Mesendoderm (in vitro differentiated cells): ENCODE results near the gene PEX16.

Experiments
- DNase-seq: peaks from one replicate; pipeline ENCODE4 v3.0.0; 2013
- H2AK5ac ChIP-seq: 2 replicates; pipeline ENCODE4 v1.6.1; 2013; ENCODE audit warnings: low read length, inconsistent platforms
- H2BK120ac ChIP-seq: 2 replicates; pipeline ENCODE4 v1.6.1; 2013; ENCODE audit warnings: low read depth, mild to moderate bottlenecking, low read length, moderate library complexity, mixed read lengths
- H2BK15ac ChIP-seq: replicated peaks from 2 replicates; pipeline ENCODE4 v1.6.1; 2013; ENCODE audit warnings: low read depth, mild to moderate bottlenecking, moderate library complexity
- H2BK5ac ChIP-seq: 2 replicates; pipeline ENCODE4 v1.6.1; 2013; ENCODE audit warnings: low read length, inconsistent platforms
- H3K18ac ChIP-seq: 2 replicates; pipeline ENCODE4 v1.6.1; 2013; ENCODE audit warnings: mild to moderate bottlenecking, low read length, mixed read lengths
- H3K23ac ChIP-seq: one replicate; pipeline ENCODE4 v1.6.1; 2013; ENCODE audit warnings: low read length
- H3K27ac ChIP-seq: 2 replicates; pipeline ENCODE4 v1.5.1; 2013; ENCODE audit warnings: low read depth, mild to moderate bottlenecking, inconsistent platforms, low read length, moderate library complexity
- H3K27me3 ChIP-seq: 2 replicates; pipeline ENCODE4 v1.6.1; 2013; ENCODE audit warnings: low read length, control low read depth, mild to moderate bottlenecking, inconsistent platforms; ENCODE audit not compliant: insufficient read depth, poor library complexity
- H3K36me3 ChIP-seq: 2 replicates; pipeline ENCODE4 v1.6.1; 2013; ENCODE audit warnings: low read length, inconsistent platforms; ENCODE audit not compliant: control insufficient read depth, insufficient read depth
- H3K4ac ChIP-seq: one replicate; pipeline ENCODE4 v1.6.1; 2013; ENCODE audit warnings: low read depth, mild to moderate bottlenecking, low read length, moderate library complexity
- H3K4me1 ChIP-seq: 2 replicates; pipeline ENCODE4 v1.6.1; 2013; ENCODE audit warnings: low read depth, low read length, inconsistent platforms; ENCODE audit not compliant: control insufficient read depth
- H3K4me2 ChIP-seq: 2 replicates; pipeline ENCODE4 v1.6.1; 2013; ENCODE audit warnings: low read length
- H3K4me3 ChIP-seq: 2 replicates; pipeline ENCODE4 v1.5.1; 2013; ENCODE audit warnings: mild to moderate bottlenecking, low read length
- H3K56ac ChIP-seq: one replicate; pipeline ENCODE4 v1.6.1; 2013; ENCODE audit warnings: low read length
- H3K79me1 ChIP-seq: 2 replicates; pipeline ENCODE4 v1.6.1; 2013; ENCODE audit warnings: low read length, inconsistent platforms
- H3K79me2 ChIP-seq: 2 replicates; pipeline ENCODE4 v1.6.1; 2013; ENCODE audit warnings: mild to moderate bottlenecking, low read length; ENCODE audit not compliant: control insufficient read depth, insufficient read depth
- H3K9ac ChIP-seq: 2 replicates; pipeline ENCODE4 v1.6.1; 2013; ENCODE audit warnings: low read length, inconsistent platforms
- H4K5ac ChIP-seq: one replicate; pipeline ENCODE4 v1.6.1; 2013; ENCODE audit warnings: low read length
- H4K8ac ChIP-seq: one replicate; pipeline ENCODE4 v1.6.1; 2013; ENCODE audit warnings: low read depth, mild to moderate bottlenecking, control low read depth, low read length, moderate library complexity
- WGBS: extraction: QIAGEN DNeasy Blood & Tissue Kit; methylation state at CpG from one replicate; pipeline ENCODE4 v1.1.7; 2013; ENCODE audit warnings: low lambda C conversion rate, missing lambda C conversion rate; ENCODE audit not compliant: insufficient coverage; ENCODE audit errors: extremely low coverage; 5-methylcytosine and 5-hydroxymethylcytosine counted together

Gene PEX16

GRCh38 chr11:45877221-45877620 lies 40.5 kb downstream of the PEX16 start:
- Histone ChIP-seq H2AK5ac (no peak overlapping the region), H3K27ac (no peak overlapping the region), H3K27me3 (no peaks in the 10 kb centered on the region), H4K8ac (no peak overlapping the region), H3K79me1 (no peaks in the 10 kb centered on the region), H3K4me3 (no peak overlapping the region), H3K23ac (no peak overlapping the region), H4K5ac (no peak overlapping the region), H2BK15ac (no peak overlapping the region), H2BK120ac (no peak overlapping the region), H3K9ac (no peak overlapping the region), H3K79me2 (no peaks in the 10 kb centered on the region), H3K56ac (no peak overlapping the region), H2BK5ac (no peak overlapping the region), H3K4ac (no peak overlapping the region), H3K18ac (no peak overlapping the region), H3K36me3 (no peaks in the 10 kb centered on the region), H3K4me1 (peaks cover 3% of the 10 kb centered on the region), H3K4me2 (no peak overlapping the region)
- DNase-seq: no peak
- WGBS: no CpG with 5 or more reads among the region's 8 CpGs

- Histone ChIP-seq H3K79me1 (no peaks in the 10 kb centered on the region), H2BK120ac (no peak overlapping the region), H3K18ac (no peak overlapping the region), H3K27me3 (no peaks in the 10 kb centered on the region), H3K23ac (no peak overlapping the region), H3K4me3 (no peak overlapping the region), H2AK5ac (no peak overlapping the region), H3K9ac (no peak overlapping the region), H2BK15ac (no peak overlapping the region), H2BK5ac (no peak overlapping the region), H3K4ac (no peak overlapping the region), H3K4me1 (peaks cover 3% of the 10 kb centered on the region), H3K36me3 (no peaks in the 10 kb centered on the region), H4K8ac (no peak overlapping the region), H3K56ac (peak overlapping the region; percentile 22), H3K4me2 (no peak overlapping the region), H3K27ac (no peak overlapping the region), H4K5ac (no peak overlapping the region), H3K79me2 (no peaks in the 10 kb centered on the region)
- peak; percentile 39 for DNase-seq
- WGBS: no CpG with 5 or more reads among the region's 6 CpGs
Measured at GRCh38 chr11:45876401-45876800, 41.3 kb downstream of the PEX16 start.

- H3K27me3 ChIP-seq: no peaks in the 10 kb centered on the region
- peaks cover 8% of the 10 kb centered on the region for H3K36me3 ChIP-seq
- no peak overlapping the region for H2AK5ac ChIP-seq
- WGBS: no CpG with 5 or more reads among the region's 9 CpGs
- H3K4me3 ChIP-seq: no peak overlapping the region
- H3K18ac ChIP-seq: no peak overlapping the region
- no peaks in the 10 kb centered on the region for H3K79me2 ChIP-seq
- DNase-seq: peak; percentile 94
- no peak overlapping the region for H2BK120ac ChIP-seq
- H3K4me2 ChIP-seq: no peak overlapping the region
- peaks cover 3% of the 10 kb centered on the region for H3K4me1 ChIP-seq
- H4K5ac ChIP-seq: no peak overlapping the region
- H3K79me1 ChIP-seq: no peaks in the 10 kb centered on the region
- H3K27ac ChIP-seq: no peak overlapping the region
- H3K4ac ChIP-seq: no peak overlapping the region
- no peak overlapping the region for H2BK15ac ChIP-seq
- no peak overlapping the region for H3K9ac ChIP-seq
- H3K56ac ChIP-seq: no peak overlapping the region
- H4K8ac ChIP-seq: no peak overlapping the region
- no peak overlapping the region for H2BK5ac ChIP-seq
- no peak overlapping the region for H3K23ac ChIP-seq
Measured at GRCh38 chr11:45872651-45873356, 44.9 kb downstream of the PEX16 start.

GRCh38 chr11:45871638-45872037 lies 46.0 kb downstream of the PEX16 start:
- H4K5ac ChIP-seq: no peak overlapping the region
- no peak overlapping the region for H2BK120ac ChIP-seq
- no CpG with 5 or more reads among the region's 2 CpGs for WGBS
- no peaks in the 10 kb centered on the region for H3K79me1 ChIP-seq
- H4K8ac ChIP-seq: no peak overlapping the region
- no peak overlapping the region for H2BK15ac ChIP-seq
- no peak overlapping the region for H3K9ac ChIP-seq
- no peak overlapping the region for H3K18ac ChIP-seq
- peaks cover 3% of the 10 kb centered on the region for H3K4me1 ChIP-seq
- H3K36me3 ChIP-seq: peaks cover 8% of the 10 kb centered on the region
- no peak overlapping the region for H3K27ac ChIP-seq
- H3K23ac ChIP-seq: no peak overlapping the region
- H2BK5ac ChIP-seq: no peak overlapping the region
- no peaks in the 10 kb centered on the region for H3K27me3 ChIP-seq
- H3K4ac ChIP-seq: no peak overlapping the region
- no peak for DNase-seq
- no peak overlapping the region for H3K4me2 ChIP-seq
- H3K56ac ChIP-seq: no peak overlapping the region
- no peak overlapping the region for H3K4me3 ChIP-seq
- no peaks in the 10 kb centered on the region for H3K79me2 ChIP-seq
- no peak overlapping the region for H2AK5ac ChIP-seq

GRCh38 chr11:45870706-45871105 lies 47.0 kb downstream of the PEX16 start:
- Histone ChIP-seq H3K56ac (no peak overlapping the region), H3K4me2 (no peak overlapping the region), H3K36me3 (peaks cover 8% of the 10 kb centered on the region), H3K27me3 (no peaks in the 10 kb centered on the region), H3K27ac (no peak overlapping the region), H4K5ac (no peak overlapping the region), H3K4ac (no peak overlapping the region), H3K79me2 (no peaks in the 10 kb centered on the region), H3K79me1 (no peaks in the 10 kb centered on the region), H3K9ac (no peak overlapping the region), H3K23ac (no peak overlapping the region), H3K4me1 (no peaks in the 10 kb centered on the region), H2BK120ac (no peak overlapping the region), H2BK15ac (no peak overlapping the region), H2AK5ac (no peak overlapping the region), H3K4me3 (no peak overlapping the region), H4K8ac (no peak overlapping the region), H2BK5ac (no peak overlapping the region), H3K18ac (no peak overlapping the region)
- no CpG with 5 or more reads among the region's 4 CpGs for WGBS
- DNase-seq: no peak

GRCh38 chr11:45869551-45869950 lies 48.1 kb downstream of the PEX16 start:
- no peaks in the 10 kb centered on the region for H3K4me1 ChIP-seq

More at GRCh38 chr11:45869551-45869950, 48.1 kb downstream of the PEX16 start:
- no peak overlapping the region for H3K9ac ChIP-seq
- peaks cover 8% of the 10 kb centered on the region for H3K36me3 ChIP-seq
- H3K56ac ChIP-seq: no peak overlapping the region
- H3K4me2 ChIP-seq: no peak overlapping the region
- H2BK15ac ChIP-seq: no peak overlapping the region
- no peak overlapping the region for H2BK120ac ChIP-seq
- no peak overlapping the region for H3K27ac ChIP-seq
- H3K79me2 ChIP-seq: no peaks in the 10 kb centered on the region
- no peaks in the 10 kb centered on the region for H3K79me1 ChIP-seq
- H2AK5ac ChIP-seq: no peak overlapping the region
- no peak overlapping the region for H2BK5ac ChIP-seq
- DNase-seq: no peak
- no peak overlapping the region for H4K5ac ChIP-seq
- no peak overlapping the region for H3K18ac ChIP-seq
- H4K8ac ChIP-seq: no peak overlapping the region
- H3K4me3 ChIP-seq: no peak overlapping the region
- WGBS: no CpG with 5 or more reads among the region's 12 CpGs
- H3K4ac ChIP-seq: no peak overlapping the region
- H3K27me3 ChIP-seq: no peaks in the 10 kb centered on the region
- H3K23ac ChIP-seq: no peak overlapping the region
